Ovary (tissue), 3 donors: ENCODE measurements around the gene NCOA6.

Experiments used
- POLR2A ChIP-seq: fragments of 450-650 bp; IDR thresholded peaks from one replicate; pipeline ENCODE4 v1.6.1; 2017; ENCODE audit warnings: antibody characterized with exemption, mild to moderate bottlenecking, moderate library complexity
- TF ChIP-seq, protein P1 (sequence below), 3 donors: fragments of 450-650 bp in 2 of 3; fragments of 200-600 bp in 1 of 3; IDR thresholded peaks; one replicate each; pipeline versions ENCODE4 v1.5.1 to v1.8.0; 2016 to 2022; ENCODE audit warnings: antibody characterized with exemption in 3 of 3, mild to moderate bottlenecking in 1 of 3
- donor health status: DM: no; HTN: no; CAD: no.

DNA sequence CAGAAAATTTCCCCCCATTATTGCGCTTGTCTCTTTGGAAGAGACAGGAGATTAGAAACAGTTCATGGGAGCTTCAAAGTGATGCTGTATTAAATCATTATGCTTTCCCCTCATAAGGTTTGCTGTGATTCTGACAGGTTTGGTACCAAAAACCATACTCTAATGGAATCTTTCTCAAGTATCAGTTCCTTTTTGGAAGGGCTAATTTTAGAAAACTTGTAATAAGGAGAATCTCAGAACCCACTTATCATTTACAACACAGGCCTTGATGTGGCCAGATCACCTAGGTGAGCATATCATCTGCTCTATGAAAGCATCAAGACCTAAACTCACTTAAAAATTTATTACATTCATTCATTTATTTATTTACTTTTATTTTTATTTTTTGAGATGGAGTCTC is 70.1 kb downstream of the NCOA6 start:
- TF ChIP-seq POLR2A, result no peak
- TF ChIP-seq, protein P1, sequence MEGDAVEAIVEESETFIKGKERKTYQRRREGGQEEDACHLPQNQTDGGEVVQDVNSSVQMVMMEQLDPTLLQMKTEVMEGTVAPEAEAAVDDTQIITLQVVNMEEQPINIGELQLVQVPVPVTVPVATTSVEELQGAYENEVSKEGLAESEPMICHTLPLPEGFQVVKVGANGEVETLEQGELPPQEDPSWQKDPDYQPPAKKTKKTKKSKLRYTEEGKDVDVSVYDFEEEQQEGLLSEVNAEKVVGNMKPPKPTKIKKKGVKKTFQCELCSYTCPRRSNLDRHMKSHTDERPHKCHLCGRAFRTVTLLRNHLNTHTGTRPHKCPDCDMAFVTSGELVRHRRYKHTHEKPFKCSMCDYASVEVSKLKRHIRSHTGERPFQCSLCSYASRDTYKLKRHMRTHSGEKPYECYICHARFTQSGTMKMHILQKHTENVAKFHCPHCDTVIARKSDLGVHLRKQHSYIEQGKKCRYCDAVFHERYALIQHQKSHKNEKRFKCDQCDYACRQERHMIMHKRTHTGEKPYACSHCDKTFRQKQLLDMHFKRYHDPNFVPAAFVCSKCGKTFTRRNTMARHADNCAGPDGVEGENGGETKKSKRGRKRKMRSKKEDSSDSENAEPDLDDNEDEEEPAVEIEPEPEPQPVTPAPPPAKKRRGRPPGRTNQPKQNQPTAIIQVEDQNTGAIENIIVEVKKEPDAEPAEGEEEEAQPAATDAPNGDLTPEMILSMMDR (IDR thresholded peaks at IDR 0.05), result no peak
